Right lobe of liver (tissue), 6 donors: ENCODE results near the gene CLDN22. TPM values are rescaled to one million over a fixed set of nuclear protein-coding genes. Genes with fewer than 3 reads are reported as not detected.

Experiments used
- ATAC-seq, 4 donors: fragments of 200-7000 bp; cut with Tn5 transposase; one replicate each; pipeline ENCODE4 v1.9.1; 2020; ENCODE audit warnings: mild to moderate bottlenecking in 4 of 4, moderate library complexity in 4 of 4
- DNase-seq, 3 donors: peaks; one replicate each; pipeline ENCODE4 v3.0.0-alpha.2; 2020
- H3K27ac ChIP-seq, 3 donors: fragments of 200-600 bp; one replicate each; pipeline ENCODE4 v1.8.0; 2022
- H3K27me3 ChIP-seq, 2 donors: fragments of 200-600 bp; one replicate each; pipeline ENCODE4 v1.8.0; 2022
- H3K36me3 ChIP-seq, 4 donors: fragments of 200-600 bp; sonication (generic) in 1 of 4; one replicate each; pipeline versions ENCODE4 v1.5.1 to v1.8.0; 2017 to 2022; ENCODE audit warnings: control low read depth in 1 of 4
- H3K4me1 ChIP-seq, 4 donors: fragments of 200-600 bp; sonication (generic) in 1 of 4; one replicate each; pipeline versions ENCODE4 v1.5.1 to v1.8.0; 2017 to 2022; ENCODE audit warnings: control low read depth in 1 of 4
- H3K4me3 ChIP-seq, 3 donors: fragments of 200-600 bp; one replicate each; pipeline ENCODE4 v1.8.0; 2022
- H3K9me3 ChIP-seq, 4 donors: fragments of 200-600 bp; sonication (generic) in 1 of 4; one replicate each; pipeline versions ENCODE4 v1.5.1 to v1.8.0; 2017 to 2022; ENCODE audit warnings: control low read depth in 1 of 4
- POLR2A ChIP-seq: fragments of 450-650 bp; IDR thresholded peaks from one replicate; pipeline ENCODE4 v1.6.1; 2017; ENCODE audit warnings: antibody characterized with exemption, mild to moderate bottlenecking
- WGBS: methylation state at CpG from one replicate; pipeline ENCODE4 v1.1.6; 2018; ENCODE audit warnings: low coverage, low lambda C conversion rate; ENCODE audit not compliant: insufficient coverage; ENCODE audit errors: missing lambda C conversion rate; 5-methylcytosine and 5-hydroxymethylcytosine counted together
- intact Hi-C, 2 donors: fragments of 100-400 bp; cut with DNase I; formaldehyde crosslinking; loops; one replicate each; pipeline versions ENCODE4 v1.11.2 to v1.14.1; 2022
- total RNA-seq, 6 experiments: library from RNA; depleted of rRNA in 2 of 6; stranded (reverse); fragments of >200 nt in 2 of 6; fragmentation: NEBNext Ultra II Directional in 3 of 6; extraction: Animal tissue kit (Norgen Biotek cat#: 25700) in 3 of 6; gene quantifications; one replicate each; pipeline versions ENCODE4 v1.1.0 to v1.2.4, GENCODE V29; 2016 to 2023
- TF ChIP-seq, protein P1 (sequence below), 4 donors: fragments of 200-600 bp in 3 of 4; fragments of 450-650 bp in 1 of 4; IDR thresholded peaks; one replicate each; pipeline versions ENCODE4 v1.5.1 to v1.8.0; 2016 to 2022; ENCODE audit warnings: antibody characterized with exemption in 4 of 4, mild to moderate bottlenecking in 2 of 4
- donor health status: DM: no; HTN: yes; CAD: no.
- donor health status: DM: no; HTN: no; CAD: no.
- donor health status: DM: no; HTN: no; CAD: no.
- donor health status: DM: no; HTN: yes; CAD: no.
- donor health status: DM: no; HTN: yes; CAD: no.

CLDN22 gene
- total RNA-seq, 6 experiments from 2014 or later = not detected

DNA sequence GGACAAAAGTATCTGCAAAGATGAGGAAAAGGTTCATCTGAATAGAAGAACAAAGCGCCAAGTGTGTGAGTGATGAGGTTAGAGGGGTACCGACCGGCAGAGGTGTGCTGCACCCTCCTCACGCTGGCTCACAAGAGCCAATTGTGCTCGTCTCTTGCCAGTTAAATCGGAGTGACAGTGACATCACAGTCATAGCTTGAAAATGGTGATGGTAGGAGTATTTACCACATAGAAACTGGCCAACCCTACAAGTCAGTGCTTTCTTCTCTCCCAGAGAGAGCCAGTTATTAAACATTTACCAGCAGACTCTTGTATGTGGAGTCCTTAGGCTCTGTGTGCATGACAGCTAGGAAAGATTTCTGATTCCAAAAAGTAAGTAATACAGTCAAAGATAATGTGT, 32.4 kb downstream of the CLDN22 start:
- Histone ChIP-seq H3K27me3 (no peaks in the 10 kb centered on the region), H3K9me3 (no peaks in the 10 kb centered on the region), H3K4me3 (peak overlapping the region in 1 of 3 donors; percentile 9), H3K36me3 (peaks cover 0 to 30% (median 12%) of the 10 kb centered on the region in 4 donors), H3K4me1 (peaks cover 0 to 35% (median 12%) of the 10 kb centered on the region in 4 donors), H3K27ac (peak overlapping the region in 2 of 3 donors; percentile 41 to 54)
- intact Hi-C loops = no loop called here
- TF ChIP-seq POLR2A = no peak
- TF ChIP-seq, protein P1, sequence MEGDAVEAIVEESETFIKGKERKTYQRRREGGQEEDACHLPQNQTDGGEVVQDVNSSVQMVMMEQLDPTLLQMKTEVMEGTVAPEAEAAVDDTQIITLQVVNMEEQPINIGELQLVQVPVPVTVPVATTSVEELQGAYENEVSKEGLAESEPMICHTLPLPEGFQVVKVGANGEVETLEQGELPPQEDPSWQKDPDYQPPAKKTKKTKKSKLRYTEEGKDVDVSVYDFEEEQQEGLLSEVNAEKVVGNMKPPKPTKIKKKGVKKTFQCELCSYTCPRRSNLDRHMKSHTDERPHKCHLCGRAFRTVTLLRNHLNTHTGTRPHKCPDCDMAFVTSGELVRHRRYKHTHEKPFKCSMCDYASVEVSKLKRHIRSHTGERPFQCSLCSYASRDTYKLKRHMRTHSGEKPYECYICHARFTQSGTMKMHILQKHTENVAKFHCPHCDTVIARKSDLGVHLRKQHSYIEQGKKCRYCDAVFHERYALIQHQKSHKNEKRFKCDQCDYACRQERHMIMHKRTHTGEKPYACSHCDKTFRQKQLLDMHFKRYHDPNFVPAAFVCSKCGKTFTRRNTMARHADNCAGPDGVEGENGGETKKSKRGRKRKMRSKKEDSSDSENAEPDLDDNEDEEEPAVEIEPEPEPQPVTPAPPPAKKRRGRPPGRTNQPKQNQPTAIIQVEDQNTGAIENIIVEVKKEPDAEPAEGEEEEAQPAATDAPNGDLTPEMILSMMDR (IDR thresholded peaks at IDR 0.05) = no peak
- 65% methylated on average over 5 of the region's 6 CpGs for WGBS
- DNase-seq (no peak), ATAC-seq (peak; percentile 11 to 57 (median 20))

- intact Hi-C loops = no loop called here
- no peak for TF ChIP-seq POLR2A
- TF ChIP-seq, protein P1 (IDR thresholded peaks at IDR 0.05) = no peak
- Histone ChIP-seq H3K4me1 (peaks cover 0 to 35% (median 12%) of the 10 kb centered on the region in 4 donors), H3K27ac (peak overlapping the region in 2 of 3 donors; percentile 41 to 54), H3K36me3 (peaks cover 0 to 34% (median 13%) of the 10 kb centered on the region in 4 donors), H3K27me3 (no peaks in the 10 kb centered on the region), H3K9me3 (no peaks in the 10 kb centered on the region), H3K4me3 (peak overlapping the region in 1 of 3 donors; percentile 9)
- ATAC-seq (peak; percentile 57 to 66 (median 64)), DNase-seq (no peak)
- WGBS = 16% methylated on average over 2 of the region's 2 CpGs
These were observed 32.8 kb downstream of the CLDN22 start for GRCh38 chr4:183287309-183287659.

- TF ChIP-seq, protein P1 (IDR thresholded peaks at IDR 0.05) = no peak
- TF ChIP-seq POLR2A = no peak
- Histone ChIP-seq H3K9me3 (no peaks in the 10 kb centered on the region), H3K27me3 (no peaks in the 10 kb centered on the region), H3K4me3 (no peak overlapping the region), H3K27ac (peak overlapping the region in 2 of 3 donors; percentile 41 to 54), H3K4me1 (peaks cover 0 to 35% (median 12%) of the 10 kb centered on the region in 4 donors), H3K36me3 (peaks cover 0 to 34% (median 13%) of the 10 kb centered on the region in 4 donors)
- WGBS = 52% methylated on average over 11 of the region's 11 CpGs
- DNase-seq = no peak
- peak; percentile 57 to 72 (median 66) for ATAC-seq
- intact Hi-C loops = no loop called here
These were observed 33.3 kb downstream of the CLDN22 start for GRCh38 chr4:183286590-183287308.

- WGBS = 60% methylated on average over 4 of the region's 7 CpGs
- H3K27me3 ChIP-seq = no peaks in the 10 kb centered on the region
- ATAC-seq (peak in 3 of 4 donors; percentile 42 to 51 (median 49)), DNase-seq (no peak)
- intact Hi-C loops = no loop called here
- no peak overlapping the region for H3K4me3 ChIP-seq
- peaks cover 0 to 39% (median 19%) of the 10 kb centered on the region in 4 donors for H3K36me3 ChIP-seq
- H3K27ac ChIP-seq = peak overlapping the region in 1 of 3 donors; percentile 54
- peaks cover 0 to 35% (median 12%) of the 10 kb centered on the region in 4 donors for H3K4me1 ChIP-seq
- no peaks in the 10 kb centered on the region for H3K9me3 ChIP-seq
- TF ChIP-seq, protein P1 (IDR thresholded peaks at IDR 0.05) = no peak
- TF ChIP-seq POLR2A = no peak
These were observed 34.2 kb downstream of the CLDN22 start for GRCh38 chr4:183285886-183286285.
